Stimulated activated CD4-positive, alpha-beta T cell treated with anti-CD3 and anti-CD28 coated beads, Interleukin-4, amount 100 ng/mL, for 48 hours (primary cell): ENCODE data around the gene KLB.
"Not testable (repeated sequence)": the region's sequence is repeated elsewhere in the genome, so short reads cannot be mapped to it uniquely, and the experiment has no call there.

Experiments used
- DNase-seq, 2 donors: peaks; one replicate each; pipeline ENCODE4 v3.0.0-alpha.2; 2020; ENCODE audit warnings: low read depth in 2 of 2

Gene KLB

GRCh38 chr4:39426728-39427127 lies 20.0 kb downstream of the KLB start:
- DNase-seq, result no peak

- DNase-seq, result no peak
These were observed 20.9 kb downstream of the KLB start for GRCh38 chr4:39427520-39428114.

GRCh38 chr4:39429476-39430334 lies 23.0 kb downstream of the KLB start:
- DNase-seq, result no peak

DNA sequence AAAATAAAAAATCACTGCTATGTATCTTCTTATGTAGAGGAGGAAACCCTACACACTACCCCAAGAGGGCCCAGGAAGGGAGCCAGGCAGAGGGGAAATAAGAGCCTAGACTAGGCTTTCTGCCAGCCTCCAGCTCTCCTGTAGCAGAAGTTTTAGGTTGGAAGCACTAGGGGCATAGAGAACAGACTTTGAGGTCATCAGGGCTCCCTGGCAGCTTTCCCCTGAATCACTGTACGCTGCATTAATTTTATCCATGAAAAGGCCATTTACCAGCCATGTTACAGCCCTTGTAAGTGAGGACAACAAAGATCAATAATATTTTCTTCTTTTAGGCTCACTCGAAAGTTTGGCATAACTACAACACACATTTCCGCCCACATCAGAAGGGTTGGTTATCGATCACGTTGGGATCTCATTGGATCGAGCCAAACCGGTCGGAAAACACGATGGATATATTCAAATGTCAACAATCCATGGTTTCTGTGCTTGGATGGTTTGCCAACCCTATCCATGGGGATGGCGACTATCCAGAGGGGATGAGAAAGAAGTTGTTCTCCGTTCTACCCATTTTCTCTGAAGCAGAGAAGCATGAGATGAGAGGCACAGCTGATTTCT lies 27.3 kb downstream of the KLB start:
- DNase-seq, result no peak

DNA sequence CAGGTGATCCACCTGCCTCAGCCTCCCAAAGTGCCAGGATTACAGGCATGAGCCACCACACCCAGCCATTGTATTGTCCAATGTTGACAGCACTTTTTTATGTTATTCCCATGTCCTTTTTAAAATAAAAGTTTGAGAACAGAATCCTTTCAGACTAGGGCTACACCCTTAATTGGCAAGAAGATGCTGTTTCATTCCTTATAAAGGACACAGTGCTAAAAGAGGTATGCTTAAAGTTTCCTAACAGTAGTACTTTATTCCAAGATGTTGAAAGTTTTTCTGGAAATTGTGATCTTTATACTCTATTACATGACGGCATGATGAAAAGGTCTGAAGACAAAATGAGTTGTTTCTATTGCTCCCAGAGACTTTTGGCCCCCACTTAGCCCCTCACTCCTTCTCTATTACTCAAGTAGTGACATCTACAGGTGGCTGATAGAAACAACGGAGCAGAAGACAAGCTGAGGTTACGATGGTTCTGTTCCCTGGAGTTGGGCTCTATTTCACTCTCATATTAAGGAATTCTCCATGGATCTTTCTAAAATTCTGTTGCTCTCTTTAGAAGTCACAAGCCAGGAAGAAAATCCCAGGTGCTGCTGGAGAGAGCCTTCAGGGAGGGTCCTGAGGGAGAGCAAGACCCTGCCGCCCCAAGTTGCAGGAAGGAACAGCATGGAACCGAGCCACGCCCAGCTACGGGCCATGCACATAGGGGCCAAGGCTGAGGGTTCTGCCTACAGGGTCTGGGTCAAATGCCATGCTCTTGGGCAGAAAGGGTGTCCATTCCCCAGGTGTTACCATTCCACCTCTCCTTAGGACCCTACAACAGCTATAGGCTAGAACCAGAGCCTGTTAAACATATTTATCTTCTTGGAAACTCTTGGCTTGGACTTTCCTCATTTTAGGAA lies 29.2 kb downstream of the KLB start:
- no peak for DNase-seq

DNA sequence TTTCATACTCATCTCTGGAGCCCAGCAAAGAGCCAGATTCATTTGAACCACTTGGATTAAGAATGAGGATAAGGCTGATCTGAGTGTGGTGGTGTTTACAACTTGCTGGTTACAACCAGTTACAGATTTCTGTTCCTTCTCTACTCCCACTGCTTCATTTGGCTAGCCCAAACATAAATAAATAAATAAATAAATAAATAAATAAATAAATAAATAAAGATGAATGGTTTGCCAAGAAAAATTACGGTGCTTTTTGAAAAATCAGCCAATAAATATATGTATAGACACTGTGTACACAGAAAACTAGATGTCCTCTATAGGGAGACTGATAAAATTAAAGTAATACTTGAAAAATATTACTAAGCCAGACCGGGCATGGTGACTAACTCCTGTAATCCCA lies 34.9 kb downstream of the KLB start:
- no peak for DNase-seq

DNA sequence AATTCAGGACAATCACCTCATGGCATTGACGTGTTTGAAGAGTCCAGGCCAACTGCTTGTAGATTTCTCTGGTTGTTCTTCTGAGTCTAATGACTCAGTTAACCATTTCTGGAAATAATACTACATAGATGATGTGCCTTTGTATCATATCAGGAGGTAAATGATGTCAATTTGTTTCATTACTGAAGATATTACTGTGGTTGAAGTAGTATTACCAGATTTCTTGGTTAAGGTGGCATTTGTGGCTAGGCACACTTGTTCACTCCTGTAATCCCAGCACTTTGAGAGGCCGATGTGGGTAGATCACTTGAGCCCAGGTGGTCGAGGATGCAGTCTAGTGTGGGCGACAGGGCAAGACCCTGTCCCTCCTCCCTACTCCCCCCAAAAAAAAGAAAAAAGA lies 36.3 kb downstream of the KLB start:
- DNase-seq, result no peak

GRCh38 chr4:39446483-39446841 lies 39.7 kb downstream of the KLB start:
- DNase-seq, result no peak

DNA sequence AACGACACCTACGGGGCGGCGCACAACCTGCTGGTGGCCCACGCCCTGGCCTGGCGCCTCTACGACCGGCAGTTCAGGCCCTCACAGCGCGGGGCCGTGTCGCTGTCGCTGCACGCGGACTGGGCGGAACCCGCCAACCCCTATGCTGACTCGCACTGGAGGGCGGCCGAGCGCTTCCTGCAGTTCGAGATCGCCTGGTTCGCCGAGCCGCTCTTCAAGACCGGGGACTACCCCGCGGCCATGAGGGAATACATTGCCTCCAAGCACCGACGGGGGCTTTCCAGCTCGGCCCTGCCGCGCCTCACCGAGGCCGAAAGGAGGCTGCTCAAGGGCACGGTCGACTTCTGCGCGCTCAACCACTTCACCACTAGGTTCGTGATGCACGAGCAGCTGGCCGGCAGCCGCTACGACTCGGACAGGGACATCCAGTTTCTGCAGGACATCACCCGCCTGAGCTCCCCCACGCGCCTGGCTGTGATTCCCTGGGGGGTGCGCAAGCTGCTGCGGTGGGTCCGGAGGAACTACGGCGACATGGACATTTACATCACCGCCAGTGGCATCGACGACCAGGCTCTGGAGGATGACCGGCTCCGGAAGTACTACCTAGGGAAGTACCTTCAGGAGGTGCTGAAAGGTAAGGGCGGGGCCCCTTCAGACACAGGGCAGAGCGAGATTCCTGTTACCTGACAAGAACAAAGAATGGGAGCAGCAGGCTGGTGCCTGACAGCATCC lies 40.3 kb downstream of the KLB start:
- peak in 1 of 2 donors; percentile 29 for DNase-seq

GRCh38 chr4:39450618-39451017 lies 43.9 kb downstream of the KLB start:
- DNase-seq, result no peak

GRCh38 chr4:39451423-39452023 lies 44.8 kb downstream of the KLB start:
- no peak for DNase-seq

GRCh38 chr4:39452153-39452859 lies 45.6 kb downstream of the KLB start:
- no peak for DNase-seq

- no peak for DNase-seq
These were observed 46.3 kb downstream of the KLB start for GRCh38 chr4:39452860-39453587.

- no peak for DNase-seq
These were observed 47.0 kb downstream of the KLB start for GRCh38 chr4:39453738-39454137.

- no peak for DNase-seq
These were observed 48.8 kb downstream of the KLB start for GRCh38 chr4:39455486-39455885.

DNA sequence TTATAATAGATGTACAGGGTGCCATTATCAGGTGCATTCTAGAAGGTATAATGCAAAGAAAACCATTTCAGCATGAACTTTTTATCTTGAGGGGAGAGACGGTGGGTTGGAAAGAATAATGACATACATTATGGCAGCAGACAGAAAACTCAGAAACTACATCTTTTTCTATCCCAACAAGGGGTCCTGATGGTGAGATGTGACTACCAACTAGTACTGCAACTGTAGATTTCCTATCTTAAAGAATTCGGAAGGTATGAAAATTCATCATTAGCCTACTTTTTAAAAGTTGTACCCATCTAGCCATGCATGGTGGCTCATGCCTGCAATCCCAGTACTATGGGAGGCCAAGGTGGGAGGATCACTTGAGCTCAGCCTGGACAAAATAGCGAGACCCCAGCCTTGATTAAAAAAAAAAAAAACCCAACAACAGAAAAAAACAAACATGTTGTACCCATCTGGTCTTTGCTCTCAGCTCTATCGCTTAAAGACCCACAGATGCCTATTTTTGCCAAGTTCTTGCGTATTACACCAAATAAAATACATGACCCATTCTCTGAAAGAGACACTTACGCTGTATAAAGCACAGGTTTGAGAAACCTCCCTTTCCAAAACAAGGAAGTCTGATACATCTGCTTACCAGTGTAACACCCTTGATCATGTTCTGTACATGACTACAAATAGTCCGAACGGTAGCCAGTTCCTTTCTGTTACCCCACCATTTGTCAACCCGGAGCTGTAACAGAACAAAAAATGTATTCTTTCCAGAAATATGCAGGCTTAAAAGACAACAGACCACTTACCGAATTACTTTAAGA lies 50.4 kb downstream of the KLB start:
- DNase-seq, result no peak

- not testable (repeated sequence) for DNase-seq
These were observed 51.4 kb downstream of the KLB start for GRCh38 chr4:39458161-39458504.

GRCh38 chr4:39458505-39459300 lies 52.0 kb downstream of the KLB start, which contains the start of the genes LIAS and RPL9:
Gene LIAS (plus strand): TSS chr4:39459056. CDS start chr4:39459118, 62 bp downstream.
Gene RPL9 (minus strand): TSS chr4:39458922. CDS start chr4:39458439, 483 bp downstream.
- peak; percentile 85 to 87 for DNase-seq
